Measurements from ENCODE around the gene CTCFL.
"Not testable (repeated sequence)": the region's sequence is repeated elsewhere in the genome, so short reads cannot be mapped to it uniquely, and the experiment has no call there.

Gene CTCFL

DNA sequence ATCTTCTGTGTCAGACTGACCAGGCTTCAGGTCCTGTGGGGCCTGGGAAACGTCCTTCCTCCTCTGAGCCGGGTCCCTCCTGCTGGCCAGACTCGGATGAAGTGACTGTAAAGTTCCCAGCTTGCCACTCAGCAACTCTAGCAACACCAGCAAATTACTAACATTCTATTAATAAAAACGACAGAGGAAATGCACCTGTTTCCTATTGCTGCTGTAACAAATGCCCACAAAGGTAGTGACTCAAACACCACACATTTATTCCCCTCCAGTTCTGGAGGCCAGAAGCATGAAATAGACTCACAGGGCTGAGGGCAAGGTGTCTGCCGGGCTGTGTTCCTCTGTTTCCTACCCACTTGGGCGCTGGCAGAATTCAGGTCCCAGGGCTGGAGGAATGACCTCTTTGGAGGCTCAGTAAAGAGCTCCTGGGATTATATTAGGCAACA is 48.8 kb downstream of the CTCFL start:
- no peaks in the 10 kb centered on the region for H3K9me3 Mint-ChIP-seq (ENCODE audit: low read depth)
- no peaks in the 10 kb centered on the region for H3K27me3 Mint-ChIP-seq
- no peak overlapping the region for H3K4me3 Mint-ChIP-seq
- H3K4me1 Mint-ChIP-seq (ENCODE audit: low read depth) = peaks cover 36% of the 10 kb centered on the region
- no peaks in the 10 kb centered on the region for H3K36me3 Mint-ChIP-seq
- no peak overlapping the region for H3K27ac Mint-ChIP-seq

GRCh38 chr20:57475388-57476083 is 49.4 kb downstream of the CTCFL start:
- H3K4me1 Mint-ChIP-seq (ENCODE audit: low read depth) = peaks cover 30% of the 10 kb centered on the region

GRCh38 chr20:57474816-57475215 is 50.1 kb downstream of the CTCFL start:
- no peaks in the 10 kb centered on the region for H3K9me3 Mint-ChIP-seq (ENCODE audit: low read depth)
- no peak overlapping the region for H3K27ac Mint-ChIP-seq
- H3K36me3 Mint-ChIP-seq = no peaks in the 10 kb centered on the region
- no peaks in the 10 kb centered on the region for H3K27me3 Mint-ChIP-seq
- peaks cover 26% of the 10 kb centered on the region for H3K4me1 Mint-ChIP-seq (ENCODE audit: low read depth)
- no peak overlapping the region for H3K4me3 Mint-ChIP-seq

More at GRCh38 chr20:57475388-57476083, 49.4 kb downstream of the CTCFL start:
- no peaks in the 10 kb centered on the region for H3K36me3 Mint-ChIP-seq
- H3K4me3 Mint-ChIP-seq = no peak overlapping the region
- no peak overlapping the region for H3K27ac Mint-ChIP-seq
- no peaks in the 10 kb centered on the region for H3K27me3 Mint-ChIP-seq
- no peaks in the 10 kb centered on the region for H3K9me3 Mint-ChIP-seq (ENCODE audit: low read depth)

GRCh38 chr20:57474205-57474604 is 50.7 kb downstream of the CTCFL start:
- Mint-ChIP-seq H3K27me3 (no peaks in the 10 kb centered on the region), H3K27ac (no peak overlapping the region), H3K36me3 (no peaks in the 10 kb centered on the region), H3K4me1 (ENCODE audit: low read depth) (peaks cover 25% of the 10 kb centered on the region), H3K9me3 (ENCODE audit: low read depth) (no peaks in the 10 kb centered on the region), H3K4me3 (no peak overlapping the region)

DNA sequence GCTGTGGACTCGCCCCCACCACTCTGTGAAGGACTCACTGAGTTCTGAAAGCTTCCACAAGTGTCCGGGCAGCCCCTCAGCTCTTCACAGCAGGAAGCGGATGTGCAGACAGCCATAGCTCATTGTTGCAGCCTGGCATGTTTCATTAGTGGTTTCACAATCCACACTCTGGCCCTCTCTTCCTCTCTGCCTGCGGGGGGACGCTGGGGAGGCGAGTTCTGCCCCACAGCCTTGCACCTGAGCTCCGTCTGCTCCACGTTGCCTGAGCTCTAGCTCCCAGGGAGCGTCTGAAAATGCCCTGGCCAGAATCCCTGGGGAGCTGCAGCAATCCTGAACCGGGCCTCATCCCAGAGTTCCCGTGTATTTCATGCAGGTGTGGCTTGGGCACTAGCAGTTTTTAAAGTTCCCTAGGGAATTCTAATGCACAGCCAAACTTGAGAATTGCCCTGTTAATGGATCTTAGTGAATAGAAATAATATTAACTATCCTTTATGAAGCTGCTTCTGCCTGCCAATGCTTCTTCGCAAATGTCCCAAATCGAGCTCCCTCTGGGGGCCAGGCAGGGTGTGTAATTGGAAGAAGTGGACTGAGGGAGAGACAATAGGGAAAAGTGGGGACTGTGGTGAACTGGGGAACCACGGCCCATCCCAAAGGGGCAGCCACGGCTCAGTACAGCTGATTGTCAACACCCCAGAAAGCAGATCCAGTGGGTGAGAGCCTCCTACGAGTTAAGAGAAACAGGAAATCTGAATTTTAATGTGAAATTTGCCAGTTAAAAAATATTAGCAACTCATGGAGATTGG is 51.5 kb downstream of the CTCFL start:
- Mint-ChIP-seq H3K36me3 (no peaks in the 10 kb centered on the region), H3K27ac (no peak overlapping the region), H3K4me3 (no peak overlapping the region), H3K4me1 (ENCODE audit: low read depth) (peaks cover 23% of the 10 kb centered on the region), H3K27me3 (no peaks in the 10 kb centered on the region), H3K9me3 (ENCODE audit: low read depth) (no peaks in the 10 kb centered on the region)

DNA sequence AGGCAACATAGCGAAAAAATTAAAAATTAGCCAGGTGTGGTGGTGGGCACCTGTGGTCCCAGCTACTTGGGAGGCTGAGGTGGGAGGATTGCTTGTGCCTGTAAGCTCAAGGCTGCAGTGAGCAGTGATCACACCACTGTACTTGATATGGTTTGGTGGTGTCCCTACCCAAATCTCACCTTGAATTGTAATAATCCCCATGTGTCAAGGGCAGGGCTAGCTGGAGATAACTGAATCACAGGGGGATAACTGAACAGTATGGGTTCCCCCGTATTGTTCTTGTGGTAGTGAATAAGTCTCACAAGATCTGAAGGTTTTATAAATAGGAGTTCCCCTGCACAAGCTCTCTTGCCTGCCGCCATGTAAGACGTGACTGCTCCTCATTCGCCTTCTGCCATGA is 52.5 kb downstream of the CTCFL start:
- not testable (repeated sequence) for H3K9me3 Mint-ChIP-seq (ENCODE audit: low read depth); H3K4me3 Mint-ChIP-seq; H3K27ac Mint-ChIP-seq; H3K36me3 Mint-ChIP-seq; H3K27me3 Mint-ChIP-seq
- peaks cover 23% of the 10 kb centered on the region for H3K4me1 Mint-ChIP-seq (ENCODE audit: low read depth)

DNA sequence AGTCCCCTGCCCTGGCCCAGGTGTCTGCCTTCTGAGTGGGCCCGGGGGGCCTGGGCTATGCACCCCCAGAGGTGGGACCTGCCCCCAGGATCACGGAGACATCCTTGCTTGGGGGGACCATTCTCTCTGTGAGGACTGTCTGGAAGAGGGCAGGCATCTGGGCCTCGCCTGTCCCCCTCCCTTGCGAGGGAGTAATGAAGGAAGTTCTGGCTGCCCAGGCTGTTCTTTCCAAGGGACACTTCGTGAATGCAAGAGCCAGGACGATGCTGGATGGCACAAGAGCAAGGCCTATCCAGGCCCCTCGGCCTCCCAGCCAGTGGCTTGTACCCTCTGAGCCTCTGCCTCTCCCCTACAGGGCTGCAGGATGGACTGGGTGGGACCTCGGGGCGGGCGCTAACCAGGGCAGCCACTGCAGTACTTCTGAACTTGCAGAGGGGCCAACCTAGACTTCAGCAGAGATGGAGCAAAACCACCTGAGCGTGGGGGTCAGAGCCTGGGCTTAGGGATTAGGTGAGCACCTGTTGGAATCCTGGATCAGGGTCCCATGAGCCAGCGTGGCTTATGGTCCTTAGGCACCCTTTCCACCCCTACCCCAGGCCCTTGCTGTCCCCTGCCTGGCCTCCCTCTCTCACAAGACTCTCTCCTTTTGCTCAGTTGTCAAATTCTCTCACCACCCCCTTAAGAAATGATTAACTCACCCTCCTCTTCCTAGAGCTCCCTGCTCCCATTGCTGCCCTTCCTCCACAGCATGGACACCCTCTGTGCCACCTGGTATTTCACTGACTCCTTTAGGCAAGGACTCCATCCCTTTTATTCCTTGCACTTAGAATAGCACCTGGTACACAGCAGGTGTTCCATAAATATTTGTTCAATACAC is 53.2 kb downstream of the CTCFL start:
- Mint-ChIP-seq H3K9me3 (ENCODE audit: low read depth) (no peaks in the 10 kb centered on the region), H3K4me3 (no peak overlapping the region), H3K27me3 (no peaks in the 10 kb centered on the region), H3K27ac (peak overlapping the region; percentile 10), H3K36me3 (no peaks in the 10 kb centered on the region), H3K4me1 (ENCODE audit: low read depth) (peaks cover 21% of the 10 kb centered on the region)

- H3K4me1 Mint-ChIP-seq (ENCODE audit: low read depth) = peaks cover 20% of the 10 kb centered on the region
- no peaks in the 10 kb centered on the region for H3K36me3 Mint-ChIP-seq
- H3K27me3 Mint-ChIP-seq = no peaks in the 10 kb centered on the region
- H3K27ac Mint-ChIP-seq = no peak overlapping the region
- no peak overlapping the region for H3K4me3 Mint-ChIP-seq
- no peaks in the 10 kb centered on the region for H3K9me3 Mint-ChIP-seq (ENCODE audit: low read depth)
Observed at GRCh38 chr20:57470666-57471495, 54.1 kb downstream of the CTCFL start.

GRCh38 chr20:57470212-57470522 is 54.8 kb downstream of the CTCFL start:
- Mint-ChIP-seq H3K9me3 (ENCODE audit: low read depth) (no peaks in the 10 kb centered on the region), H3K4me1 (ENCODE audit: low read depth) (peaks cover 20% of the 10 kb centered on the region), H3K4me3 (no peak overlapping the region), H3K27ac (no peak overlapping the region), H3K27me3 (no peaks in the 10 kb centered on the region), H3K36me3 (no peaks in the 10 kb centered on the region)

DNA sequence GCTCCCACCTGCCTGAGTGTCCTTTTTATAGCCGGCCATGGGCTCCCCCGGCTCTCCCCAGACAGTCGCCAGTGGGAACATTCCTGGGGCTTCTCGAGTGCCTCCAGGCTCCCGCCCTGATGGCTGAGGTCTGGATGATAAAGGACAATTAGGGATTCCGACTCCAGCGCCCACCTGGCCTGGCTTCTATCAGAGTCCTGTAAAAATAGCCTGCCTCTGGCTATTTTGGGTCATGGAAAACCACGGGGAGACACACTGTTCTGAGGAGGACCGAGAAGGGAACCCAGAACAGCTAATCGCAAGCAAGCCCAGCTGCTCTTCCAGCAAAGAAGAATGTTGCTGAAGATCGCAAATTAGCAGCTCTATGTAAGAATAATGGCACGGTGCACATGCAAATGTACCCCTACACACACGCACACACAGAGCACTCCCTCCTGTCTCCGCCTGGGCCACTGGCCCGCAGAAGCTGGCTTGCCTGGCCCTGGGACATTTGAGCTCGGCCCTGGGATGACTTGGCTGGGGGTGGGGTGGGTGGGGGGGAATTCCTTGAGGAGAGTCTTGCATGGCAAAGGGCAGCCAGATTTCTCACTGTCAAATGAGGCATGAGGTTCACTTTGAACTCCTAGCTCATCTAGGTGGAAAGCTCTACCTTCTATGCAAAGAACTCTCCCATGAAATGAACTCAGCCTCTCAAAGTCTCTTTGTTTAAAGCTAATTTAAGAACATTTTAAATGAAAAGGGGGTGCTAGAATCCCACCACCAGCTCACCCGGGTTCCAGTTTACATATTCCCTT is 55.3 kb downstream of the CTCFL start:
- Mint-ChIP-seq H3K36me3 (no peaks in the 10 kb centered on the region), H3K4me1 (ENCODE audit: low read depth) (peaks cover 20% of the 10 kb centered on the region), H3K27ac (no peak overlapping the region), H3K4me3 (no peak overlapping the region), H3K27me3 (no peaks in the 10 kb centered on the region), H3K9me3 (ENCODE audit: low read depth) (no peaks in the 10 kb centered on the region)

DNA sequence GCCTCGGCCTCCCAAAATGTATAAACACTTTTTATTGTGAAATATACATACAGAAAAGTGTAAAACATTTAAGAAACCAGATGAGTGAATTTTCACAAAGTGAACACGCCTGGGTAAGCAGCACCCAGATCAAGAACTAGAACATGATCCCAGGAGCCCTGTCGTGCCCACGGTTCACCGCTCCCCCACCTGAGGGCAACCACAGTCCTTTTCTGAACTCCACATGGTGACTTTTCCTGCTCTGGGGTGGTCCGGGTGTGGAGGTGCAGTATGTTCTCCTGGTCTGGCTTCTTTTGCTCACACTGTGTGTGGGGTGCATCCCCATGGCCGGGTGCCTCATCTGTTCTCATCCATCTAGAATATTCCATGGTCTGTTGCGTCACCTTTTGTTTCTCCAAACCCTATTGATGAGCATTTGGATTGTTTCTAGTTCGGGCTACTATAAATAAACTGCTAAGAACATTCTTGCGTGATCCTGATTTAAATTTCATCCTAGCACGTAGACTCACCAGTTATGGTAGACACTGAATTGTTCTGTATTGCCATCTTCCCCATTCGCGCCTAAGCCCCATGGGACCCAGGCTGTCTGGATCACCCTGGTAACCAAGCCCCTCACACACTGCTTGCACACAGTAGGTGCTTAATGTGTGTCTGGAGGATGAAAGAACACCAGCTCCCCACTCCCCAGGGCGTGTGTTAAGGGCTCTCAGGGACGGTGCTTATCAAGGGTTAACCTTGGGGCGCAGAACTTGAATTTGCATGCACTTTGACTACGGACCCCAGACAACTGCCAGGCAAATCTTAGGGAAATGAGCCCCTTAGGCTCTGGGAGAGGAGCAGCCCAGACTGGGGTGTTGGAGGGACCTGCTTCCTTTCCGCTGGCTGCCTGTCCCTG is 56.2 kb downstream of the CTCFL start:
- Mint-ChIP-seq H3K36me3 (no peaks in the 10 kb centered on the region), H3K9me3 (ENCODE audit: low read depth) (no peaks in the 10 kb centered on the region), H3K4me3 (no peak overlapping the region), H3K4me1 (ENCODE audit: low read depth) (peaks cover 14% of the 10 kb centered on the region), H3K27me3 (no peaks in the 10 kb centered on the region), H3K27ac (no peak overlapping the region)

DNA sequence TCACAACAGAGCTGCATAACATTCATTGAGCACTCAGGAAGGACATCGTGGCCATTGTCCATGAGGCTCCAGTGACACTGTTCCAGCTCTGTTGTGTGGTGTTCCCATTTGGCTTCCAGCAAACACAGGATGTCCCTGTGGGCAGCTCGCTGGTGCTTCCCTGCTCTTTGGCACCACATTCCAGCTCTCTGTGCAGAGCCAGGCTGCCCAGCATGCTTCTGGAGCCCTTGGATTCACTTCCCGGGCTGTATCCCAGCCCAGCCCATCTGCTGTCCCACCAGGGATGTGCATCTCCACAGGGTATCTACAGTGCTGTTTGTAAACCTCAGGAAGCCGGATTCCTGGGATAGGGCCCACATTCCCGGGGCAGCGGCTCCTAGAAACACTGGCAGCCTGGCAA is 57.2 kb downstream of the CTCFL start:
- Mint-ChIP-seq H3K9me3 (ENCODE audit: low read depth) (no peaks in the 10 kb centered on the region), H3K4me1 (ENCODE audit: low read depth) (peaks cover 4% of the 10 kb centered on the region), H3K36me3 (no peaks in the 10 kb centered on the region), H3K27me3 (no peaks in the 10 kb centered on the region), H3K27ac (no peak overlapping the region), H3K4me3 (no peak overlapping the region)

DNA sequence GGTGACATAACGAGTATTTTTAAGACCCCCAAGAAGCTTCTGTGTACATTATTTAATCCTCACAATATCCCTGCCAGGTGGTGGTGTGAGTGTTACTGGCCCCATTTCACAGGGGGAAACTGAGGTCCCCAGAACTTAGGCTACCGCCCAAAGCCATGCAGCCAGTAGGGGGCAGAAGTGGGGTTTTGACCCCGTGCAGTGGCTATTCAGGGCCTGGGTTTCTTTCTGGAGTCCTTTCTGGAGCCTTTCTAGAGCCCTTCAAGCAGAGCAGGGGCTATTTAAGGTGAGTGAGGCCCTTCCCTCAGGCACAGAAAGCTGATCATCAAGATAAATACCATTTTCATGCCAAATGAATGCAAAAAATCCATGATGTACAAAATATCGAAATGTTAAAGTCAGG is 59.0 kb downstream of the CTCFL start:
- no peak overlapping the region for H3K27ac Mint-ChIP-seq
- H3K9me3 Mint-ChIP-seq (ENCODE audit: low read depth) = no peaks in the 10 kb centered on the region
- no peak overlapping the region for H3K4me3 Mint-ChIP-seq
- H3K36me3 Mint-ChIP-seq = no peaks in the 10 kb centered on the region
- H3K27me3 Mint-ChIP-seq = no peaks in the 10 kb centered on the region
- H3K4me1 Mint-ChIP-seq (ENCODE audit: low read depth) = no peaks in the 10 kb centered on the region

All from activated naive CD8-positive, alpha-beta T cell (primary cell).